Stimulated activated naive CD8-positive, alpha-beta T cell treated with anti-CD3 and anti-CD28 coated beads, Interleukin-15, amount 100 ng/mL, for 72 hours (primary cell): ENCODE measurements around the gene MAD1L1.

Source experiments
- ATAC-seq: fragments of 150-1000 bp; cut with Tn5 transposase; 2 replicates; pipeline ENCODE4 v1.10.0; 2021; ENCODE audit warnings: mild to moderate bottlenecking, moderate library complexity
- DNase-seq, 2 donors: peaks; one replicate each; pipeline ENCODE4 v3.0.0; 2021 to 2022
- H3K27ac Mint-ChIP-seq, 2 donors: one replicate each; pipeline ENCODE4 v1.8.0; 2022; ENCODE audit warnings: mild to moderate bottlenecking in 2 of 2, mixed read lengths in 2 of 2, moderate library complexity in 2 of 2
- H3K27me3 Mint-ChIP-seq: one replicate; pipeline ENCODE4 v1.8.0; 2022; ENCODE audit warnings: mixed read lengths
- H3K4me1 Mint-ChIP-seq: one replicate; pipeline ENCODE4 v1.8.0; 2022; ENCODE audit warnings: mild to moderate bottlenecking, mixed read lengths
- H3K4me3 Mint-ChIP-seq, 2 donors: one replicate each; pipeline ENCODE4 v1.8.0; 2022; ENCODE audit warnings: mild to moderate bottlenecking in 2 of 2, mixed read lengths in 2 of 2, moderate library complexity in 1 of 2
- H3K9me3 Mint-ChIP-seq, 2 donors: one replicate each; pipeline ENCODE4 v1.8.0; 2022; ENCODE audit warnings: mixed read lengths in 2 of 2

The MAD1L1 gene

DNA sequence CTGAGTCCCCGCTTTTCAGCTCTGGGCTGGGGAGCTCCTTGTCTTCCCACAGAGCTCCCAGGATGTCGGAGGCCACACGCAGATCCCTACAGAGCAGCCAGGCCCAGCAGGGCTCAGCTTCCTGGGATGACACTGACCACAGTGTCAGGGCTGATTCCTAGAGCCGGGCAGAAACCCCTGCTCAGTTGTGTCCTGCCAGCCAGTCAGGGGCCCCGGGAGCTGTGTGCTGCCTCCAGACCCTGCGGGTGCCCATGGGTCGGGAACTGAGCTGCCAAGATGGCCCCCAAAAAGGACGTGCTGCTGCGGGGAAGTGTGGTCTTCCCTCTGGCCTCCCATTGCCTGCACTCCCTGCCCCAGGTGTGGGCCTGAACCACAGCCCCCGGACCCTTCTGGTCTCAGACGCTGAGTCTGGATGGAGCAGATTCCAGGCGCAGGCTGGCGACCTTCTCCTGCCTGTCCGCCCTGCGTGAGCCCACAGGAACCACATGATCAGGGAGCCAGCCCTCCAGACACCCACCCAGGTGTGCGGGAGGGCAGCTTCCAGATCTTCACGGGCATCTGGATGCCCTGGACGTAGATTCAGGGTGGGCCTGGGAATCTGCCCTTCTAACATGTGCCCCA, 217.4 kb downstream of the MAD1L1 start:
- no peaks in the 10 kb centered on the region for H3K27me3 Mint-ChIP-seq

DNA sequence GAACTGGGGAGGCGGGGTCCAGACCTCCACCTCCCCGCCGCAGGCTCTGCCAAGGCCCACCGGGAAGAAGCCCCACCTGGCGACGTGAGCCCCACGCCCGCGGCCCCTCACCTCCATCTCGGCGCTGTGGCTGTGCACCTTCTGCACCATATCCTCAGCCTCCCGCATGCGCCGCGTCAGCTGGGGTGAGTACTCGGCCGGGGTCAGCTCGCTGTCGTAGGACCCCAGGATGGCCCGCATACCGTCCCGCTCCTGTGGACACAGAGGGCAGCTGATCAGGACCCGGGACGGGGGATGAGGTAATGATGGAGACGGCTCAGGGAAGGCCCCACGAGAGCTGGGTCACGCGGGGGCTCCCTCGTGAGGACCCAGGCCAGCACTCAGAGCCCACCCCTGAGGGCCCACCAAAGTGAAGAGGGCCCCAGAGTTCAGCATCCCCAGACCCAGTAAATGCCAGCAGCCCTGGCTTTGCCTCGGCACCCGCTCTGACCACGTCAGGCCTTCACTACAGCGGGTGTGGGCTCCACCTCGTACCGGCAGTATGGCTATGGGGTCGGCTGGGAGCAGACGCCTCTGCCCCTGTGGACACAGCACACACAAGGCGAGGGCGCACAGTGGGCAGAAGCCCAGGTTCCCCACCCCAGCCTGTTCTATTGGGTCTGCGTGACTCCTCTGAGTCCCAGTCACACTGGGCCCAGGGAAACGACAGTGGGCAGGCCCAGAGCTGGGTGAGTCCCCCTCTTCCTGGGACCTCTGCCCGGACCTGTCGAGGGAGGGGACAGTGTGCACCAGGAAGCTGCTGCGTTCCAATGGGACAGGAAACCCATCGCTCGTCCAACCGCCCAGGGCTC, 218.1 kb downstream of the MAD1L1 start:
- Mint-ChIP-seq H3K9me3 (no peaks in the 10 kb centered on the region), H3K4me3 (no peak overlapping the region), H3K27me3 (no peaks in the 10 kb centered on the region), H3K27ac (no peak overlapping the region), H3K4me1 (peaks cover 14% of the 10 kb centered on the region)
- ATAC-seq (no peak), DNase-seq (no peak)

More for the DNA sequence above, 217.4 kb downstream of the MAD1L1 start:
- H3K4me1 Mint-ChIP-seq, result peaks cover 22% of the 10 kb centered on the region
- ATAC-seq (no peak), DNase-seq (no peak)
- no peaks in the 10 kb centered on the region for H3K9me3 Mint-ChIP-seq
- H3K4me3 Mint-ChIP-seq, result no peak overlapping the region
- peak overlapping the region in 1 of 2 donors; percentile 66 for H3K27ac Mint-ChIP-seq

DNA sequence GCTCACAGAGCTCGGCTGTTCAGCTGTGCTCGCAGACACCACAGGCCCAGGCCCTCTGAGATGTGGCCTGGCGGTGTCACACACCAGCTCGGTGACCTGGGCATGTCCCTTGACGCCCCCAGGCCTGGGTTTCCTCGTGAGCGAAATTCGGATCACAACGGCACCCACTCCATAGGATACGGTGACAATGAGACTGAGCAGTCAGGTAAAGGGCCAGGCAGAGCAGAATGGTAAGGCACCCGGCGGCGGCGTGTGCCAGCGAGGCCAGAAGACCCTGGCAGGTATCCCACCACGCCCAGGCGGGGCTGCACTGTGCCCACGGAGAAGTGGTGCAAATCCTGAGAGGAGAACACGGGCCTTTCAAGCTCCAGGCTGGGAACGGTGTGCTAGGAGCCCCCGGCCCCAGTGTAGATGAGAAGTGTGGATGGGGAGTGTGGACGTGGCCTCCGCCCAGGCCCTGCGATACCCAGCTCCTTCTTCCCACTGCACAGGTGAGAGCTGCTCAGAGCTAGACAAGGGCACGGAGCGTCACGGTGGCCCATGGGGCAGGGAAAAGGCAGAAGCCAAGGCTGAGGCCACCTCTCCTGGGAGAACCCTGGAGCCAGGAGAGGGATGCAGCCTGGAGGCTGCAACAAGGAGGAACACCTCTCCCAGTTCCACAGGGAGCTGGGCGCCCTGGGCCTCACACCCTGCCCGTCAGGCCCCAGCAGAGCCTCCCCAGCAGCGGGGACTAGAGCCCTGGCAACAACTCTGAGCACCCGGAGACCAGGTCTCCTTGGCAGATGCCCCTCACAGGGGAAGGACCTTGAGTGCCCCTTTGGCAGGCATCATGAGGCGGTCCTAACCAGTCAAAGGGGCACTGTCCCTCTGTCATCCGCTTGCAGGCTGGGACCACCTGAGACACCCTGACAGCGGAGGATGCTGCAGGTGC, 219.1 kb downstream of the MAD1L1 start:
- no peak overlapping the region for H3K27ac Mint-ChIP-seq
- H3K9me3 Mint-ChIP-seq, result no peaks in the 10 kb centered on the region
- ATAC-seq, result peak; percentile 21
- no peaks in the 10 kb centered on the region for H3K27me3 Mint-ChIP-seq
- no peak overlapping the region for H3K4me3 Mint-ChIP-seq
- DNase-seq, result no peak
- H3K4me1 Mint-ChIP-seq, result peaks cover 5% of the 10 kb centered on the region

DNA sequence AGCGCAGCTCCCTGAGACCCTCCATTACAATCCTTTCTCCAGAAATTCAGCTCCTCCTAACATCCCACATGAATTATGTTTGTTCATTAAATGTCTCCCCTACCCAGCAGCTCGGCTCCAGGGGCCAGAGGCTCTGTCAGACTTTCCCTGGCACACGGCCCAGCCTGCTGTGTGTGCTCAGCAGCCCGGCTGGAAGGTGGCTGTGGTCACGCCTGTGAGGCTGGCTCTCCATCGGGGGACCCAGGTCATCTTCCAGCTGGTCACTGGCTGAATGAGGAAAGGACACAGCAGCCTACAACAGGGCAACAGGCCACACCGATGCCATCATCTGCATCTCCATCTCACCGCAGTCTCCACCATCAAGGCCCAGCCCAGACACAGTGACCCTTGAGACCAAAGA, 219.8 kb downstream of the MAD1L1 start:
- Mint-ChIP-seq H3K4me3 (no peak overlapping the region), H3K27me3 (no peaks in the 10 kb centered on the region), H3K27ac (no peak overlapping the region), H3K4me1 (no peaks in the 10 kb centered on the region), H3K9me3 (no peaks in the 10 kb centered on the region)
- DNase-seq (no peak), ATAC-seq (no peak)

DNA sequence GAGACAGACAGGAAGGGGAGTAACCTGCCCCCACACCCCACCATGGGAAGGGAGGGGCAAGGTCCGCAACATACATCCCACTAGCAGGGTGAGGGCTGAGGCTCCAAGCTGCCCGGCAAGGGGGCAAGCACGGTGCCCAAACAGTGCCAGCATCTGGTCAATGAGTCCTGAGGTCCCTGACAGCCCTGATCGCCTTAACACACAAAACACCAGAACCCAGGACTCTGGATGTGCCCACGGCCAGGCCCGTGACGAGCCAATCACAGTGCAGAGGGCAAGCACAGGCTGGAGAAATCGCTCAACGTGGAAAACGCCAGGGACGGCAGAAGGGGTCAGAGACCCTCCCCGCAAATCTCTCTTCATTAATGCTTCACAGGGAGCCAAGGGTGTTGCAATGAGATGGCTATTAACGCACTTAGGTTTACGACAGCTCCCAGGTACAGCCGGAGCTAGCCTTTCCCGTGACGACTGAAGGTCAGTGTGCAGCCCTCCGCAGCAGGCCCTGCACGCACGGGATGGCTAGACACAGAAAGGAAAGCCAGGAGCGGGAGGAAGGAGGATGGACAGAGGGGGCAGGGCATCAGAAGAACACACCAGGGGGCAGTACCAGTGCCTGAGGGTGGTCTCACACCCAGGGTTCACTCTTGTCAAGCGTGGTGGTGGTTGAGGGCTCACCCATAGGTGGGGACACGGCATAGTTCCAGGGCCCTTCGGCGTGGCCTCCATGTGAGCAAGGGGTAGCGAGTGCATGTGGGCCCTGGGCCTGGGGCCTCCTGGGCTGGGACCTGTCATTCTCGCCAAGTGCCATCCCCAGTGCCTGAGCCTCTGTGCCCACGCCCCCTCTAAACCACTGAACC, 220.5 kb downstream of the MAD1L1 start:
- Mint-ChIP-seq H3K27me3 (no peaks in the 10 kb centered on the region), H3K27ac (peak overlapping the region in 1 of 2 donors; percentile 7), H3K4me3 (no peak overlapping the region), H3K9me3 (no peaks in the 10 kb centered on the region), H3K4me1 (no peaks in the 10 kb centered on the region)
- ATAC-seq (no peak), DNase-seq (no peak)

DNA sequence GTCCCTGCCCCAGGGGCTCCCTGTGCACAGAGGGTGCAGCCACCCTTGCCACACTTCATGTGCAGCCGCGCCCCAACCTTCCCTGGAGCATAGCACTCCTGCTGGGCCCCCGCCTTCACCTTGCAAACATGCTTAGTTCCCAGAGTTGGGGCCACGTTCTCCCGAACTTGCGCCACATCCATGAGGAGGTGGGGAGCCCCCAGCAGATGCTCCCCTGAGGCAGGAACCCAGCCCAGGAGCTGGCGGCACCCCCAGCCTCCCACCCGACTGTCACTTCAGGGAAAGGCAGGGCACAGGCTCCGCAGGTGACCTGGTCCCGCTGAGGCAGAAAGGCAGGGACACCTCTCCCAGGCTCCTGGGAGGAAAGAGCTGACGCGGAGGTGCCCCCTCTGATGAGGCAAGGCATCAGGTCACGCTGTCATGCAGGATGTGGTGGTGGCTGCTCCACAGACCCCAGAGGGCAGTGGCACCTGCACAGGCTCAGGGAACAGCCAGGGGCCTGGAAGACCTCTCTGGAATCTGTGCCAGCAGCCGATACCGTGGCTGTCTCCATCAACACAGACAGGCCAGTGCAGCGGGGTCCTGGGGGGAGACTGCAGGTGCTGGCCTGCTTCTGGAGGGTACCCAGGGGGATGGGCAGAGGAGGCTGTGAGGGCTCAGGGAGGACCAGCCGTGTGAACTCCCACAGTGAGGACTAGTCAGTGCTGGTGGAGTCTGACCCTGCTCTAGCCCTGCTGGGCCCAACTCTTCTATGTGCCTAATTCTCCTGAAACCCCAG, 221.3 kb downstream of the MAD1L1 start:
- Mint-ChIP-seq H3K4me1 (no peaks in the 10 kb centered on the region), H3K9me3 (no peaks in the 10 kb centered on the region), H3K27ac (no peak overlapping the region), H3K4me3 (no peak overlapping the region), H3K27me3 (no peaks in the 10 kb centered on the region)
- ATAC-seq, result no peak
- DNase-seq, result no peak

DNA sequence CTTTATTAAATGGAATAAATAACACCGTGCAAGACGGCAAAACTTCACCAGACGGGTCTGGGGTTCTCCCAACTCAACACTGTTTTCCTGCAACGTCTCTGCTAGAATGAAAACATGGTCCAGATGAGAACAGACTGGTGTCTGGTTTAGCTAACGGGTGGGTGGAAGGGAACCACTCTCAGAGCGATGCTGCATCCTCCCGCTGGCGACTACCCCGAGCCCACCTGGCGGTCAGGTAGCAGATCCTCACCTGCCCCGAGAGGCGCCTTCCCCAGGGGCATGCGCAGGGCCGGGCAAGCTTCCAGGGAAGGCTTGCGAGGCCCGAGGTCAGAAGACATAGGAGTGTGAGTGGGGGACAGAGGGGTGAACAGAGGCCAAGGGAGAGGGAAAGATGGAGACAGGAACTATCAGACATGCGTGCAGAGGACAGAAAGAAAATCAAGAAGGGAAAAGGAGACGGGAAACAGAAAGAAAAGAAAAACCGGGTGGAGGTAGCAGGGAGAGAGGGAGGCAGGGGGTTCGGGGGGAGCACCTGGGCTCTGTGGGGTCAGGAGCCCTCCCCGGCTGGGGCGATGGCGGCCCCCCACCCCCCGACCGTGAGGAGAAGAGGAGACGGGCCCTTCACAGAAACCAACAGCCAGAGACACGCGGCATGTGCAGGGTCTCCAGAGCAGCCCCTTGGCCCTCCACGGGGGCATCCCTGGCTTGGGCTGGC, 222.0 kb downstream of the MAD1L1 start:
- Mint-ChIP-seq H3K27me3 (no peaks in the 10 kb centered on the region), H3K4me3 (no peak overlapping the region), H3K9me3 (no peaks in the 10 kb centered on the region), H3K27ac (no peak overlapping the region), H3K4me1 (no peaks in the 10 kb centered on the region)
- ATAC-seq (no peak), DNase-seq (no peak)

DNA sequence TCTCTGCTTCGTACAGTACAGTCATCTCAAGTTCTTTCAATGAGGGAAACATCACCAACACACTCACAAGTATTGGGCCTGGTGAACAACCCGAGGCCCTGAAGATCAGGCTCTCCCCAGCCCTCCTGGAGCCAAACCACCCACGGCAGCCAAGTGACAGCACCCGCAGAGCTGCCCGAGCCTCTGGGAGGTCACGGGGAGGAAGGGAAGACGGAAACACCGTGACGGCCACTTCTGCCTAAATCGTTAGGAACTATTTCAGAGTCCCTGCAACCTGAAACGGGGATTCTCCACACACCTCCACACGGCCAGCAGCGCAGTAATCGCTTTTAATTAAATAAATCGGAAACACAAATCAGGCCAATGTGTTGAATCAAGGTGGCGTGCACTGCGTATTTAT, 222.6 kb downstream of the MAD1L1 start:
- DNase-seq (no peak), ATAC-seq (no peak)
- Mint-ChIP-seq H3K27me3 (no peaks in the 10 kb centered on the region), H3K4me3 (no peak overlapping the region), H3K4me1 (no peaks in the 10 kb centered on the region), H3K9me3 (no peaks in the 10 kb centered on the region), H3K27ac (peak overlapping the region in 1 of 2 donors; percentile 27)

DNA sequence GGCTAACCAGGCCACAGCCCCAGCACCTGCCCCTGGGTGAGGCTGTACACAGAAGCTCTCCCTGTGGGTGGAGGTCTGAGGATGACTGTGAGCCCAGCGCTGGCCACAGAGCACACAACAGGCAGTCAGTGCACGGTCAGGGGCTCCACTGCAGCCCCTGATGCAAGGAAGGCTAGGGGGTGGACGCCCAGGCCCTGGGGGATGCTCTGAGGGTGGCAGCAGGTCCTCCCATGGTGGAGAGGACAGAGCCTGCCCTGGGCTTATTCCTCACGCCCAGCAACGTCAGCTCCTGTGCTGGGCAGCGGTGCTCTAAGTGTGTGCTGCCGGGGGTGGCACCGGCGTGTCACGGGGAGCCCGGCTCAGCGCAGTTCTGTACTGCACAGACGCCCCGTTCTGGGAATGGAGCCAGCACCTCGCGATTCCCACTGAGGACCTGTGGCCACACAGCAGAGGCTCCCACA, 223.2 kb downstream of the MAD1L1 start:
- DNase-seq, result no peak
- ATAC-seq, result no peak

DNA sequence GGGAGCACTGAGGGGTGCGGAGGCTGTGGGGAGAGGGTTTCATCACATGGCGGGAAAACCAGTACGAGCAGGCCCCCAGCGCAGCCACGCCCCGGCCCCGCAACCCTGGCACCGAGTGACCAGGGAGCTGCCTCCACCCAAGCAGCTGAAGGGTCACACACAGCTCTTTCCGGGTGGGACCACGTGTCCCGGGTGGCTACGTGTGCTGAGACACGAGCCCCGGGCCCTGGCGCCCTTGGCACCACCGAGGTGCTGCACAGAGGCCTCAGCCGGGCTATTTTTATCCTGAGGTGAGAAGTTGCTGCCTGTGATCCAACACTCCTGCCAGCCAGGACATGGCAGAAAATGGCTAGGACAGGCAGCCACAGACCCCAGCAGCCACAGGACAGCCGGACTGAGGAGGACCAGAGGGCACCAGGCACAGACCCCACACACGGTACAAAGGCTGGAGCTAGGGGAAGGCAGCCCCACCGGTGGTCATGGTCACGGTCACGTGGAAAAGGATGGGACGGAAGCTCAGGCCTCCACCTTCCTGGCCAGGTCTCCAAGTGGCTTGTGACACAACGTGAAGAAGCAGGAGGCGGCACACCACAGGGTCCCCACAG, 223.7 kb downstream of the MAD1L1 start:
- Mint-ChIP-seq H3K27me3 (no peaks in the 10 kb centered on the region), H3K4me3 (no peak overlapping the region), H3K4me1 (no peaks in the 10 kb centered on the region), H3K27ac (no peak overlapping the region), H3K9me3 (no peaks in the 10 kb centered on the region)
- DNase-seq, result no peak
- ATAC-seq, result no peak

More for the DNA sequence above, 223.2 kb downstream of the MAD1L1 start:
- H3K27me3 Mint-ChIP-seq, result no peaks in the 10 kb centered on the region
- no peaks in the 10 kb centered on the region for H3K9me3 Mint-ChIP-seq
- no peak overlapping the region for H3K27ac Mint-ChIP-seq
- H3K4me3 Mint-ChIP-seq, result no peak overlapping the region
- no peaks in the 10 kb centered on the region for H3K4me1 Mint-ChIP-seq

DNA sequence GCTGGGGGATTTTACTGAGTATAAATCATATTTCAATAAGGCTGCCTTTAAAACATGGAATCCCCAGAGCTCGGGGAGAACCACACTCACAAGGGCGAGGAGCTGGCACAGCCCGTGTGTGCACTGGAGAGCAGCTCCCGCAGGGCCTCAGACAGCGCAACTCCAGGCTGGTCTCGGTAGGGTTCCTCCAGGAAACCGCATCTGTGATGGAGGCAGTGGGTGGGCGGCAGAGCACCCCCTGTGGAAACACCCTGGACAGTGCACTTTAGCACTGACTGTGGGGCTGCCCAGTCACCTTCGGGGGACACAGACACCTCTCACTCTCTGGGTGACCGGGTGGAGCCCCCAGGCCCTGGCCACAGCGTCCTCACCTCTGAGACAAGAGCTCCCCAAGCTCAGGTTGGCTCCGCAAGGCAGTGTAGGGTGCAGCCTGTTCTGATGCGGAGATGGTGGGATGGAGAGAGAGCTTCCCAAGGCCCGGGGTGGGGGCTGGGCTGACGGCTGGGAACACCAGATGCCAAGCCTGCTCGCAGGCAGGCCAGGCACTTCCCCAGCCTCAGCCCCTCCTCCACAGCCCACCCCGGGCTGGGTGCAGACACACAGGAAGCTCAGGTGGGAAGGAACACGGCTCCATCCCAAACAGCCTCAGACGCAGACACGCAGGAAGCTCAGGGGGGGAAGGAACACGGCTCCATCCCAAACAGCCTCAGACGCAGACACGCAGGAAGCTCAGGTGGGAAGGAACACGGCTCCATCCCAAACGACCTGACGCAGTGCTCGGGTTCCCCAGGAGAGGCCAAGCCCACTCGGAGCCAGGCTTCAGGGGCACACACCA, 224.4 kb downstream of the MAD1L1 start:
- Mint-ChIP-seq H3K9me3 (no peaks in the 10 kb centered on the region), H3K27me3 (no peaks in the 10 kb centered on the region), H3K27ac (no peak overlapping the region), H3K4me1 (no peaks in the 10 kb centered on the region), H3K4me3 (no peak overlapping the region)
- ATAC-seq, result no peak
- DNase-seq, result no peak

DNA sequence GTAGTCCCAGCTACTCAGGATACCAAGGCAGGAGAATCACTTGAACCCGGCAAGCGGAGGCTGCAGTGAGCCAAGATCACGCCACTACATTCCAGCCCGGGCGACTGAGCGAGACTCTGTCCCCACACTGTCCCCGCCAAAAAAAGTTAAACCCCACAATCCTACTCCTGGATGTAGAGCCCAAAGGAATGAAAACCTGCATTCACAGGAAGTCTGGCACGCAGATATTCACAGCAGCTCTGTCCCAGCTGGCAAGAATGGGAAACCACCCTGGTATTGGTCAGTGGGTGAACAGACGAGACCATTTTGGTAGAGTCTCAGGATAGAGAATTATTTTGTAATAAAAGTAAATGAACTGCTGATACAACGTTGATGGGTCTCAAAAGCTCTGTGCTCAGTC, 225.2 kb downstream of the MAD1L1 start:
- no peak for DNase-seq
- no peaks in the 10 kb centered on the region for H3K4me1 Mint-ChIP-seq

DNA sequence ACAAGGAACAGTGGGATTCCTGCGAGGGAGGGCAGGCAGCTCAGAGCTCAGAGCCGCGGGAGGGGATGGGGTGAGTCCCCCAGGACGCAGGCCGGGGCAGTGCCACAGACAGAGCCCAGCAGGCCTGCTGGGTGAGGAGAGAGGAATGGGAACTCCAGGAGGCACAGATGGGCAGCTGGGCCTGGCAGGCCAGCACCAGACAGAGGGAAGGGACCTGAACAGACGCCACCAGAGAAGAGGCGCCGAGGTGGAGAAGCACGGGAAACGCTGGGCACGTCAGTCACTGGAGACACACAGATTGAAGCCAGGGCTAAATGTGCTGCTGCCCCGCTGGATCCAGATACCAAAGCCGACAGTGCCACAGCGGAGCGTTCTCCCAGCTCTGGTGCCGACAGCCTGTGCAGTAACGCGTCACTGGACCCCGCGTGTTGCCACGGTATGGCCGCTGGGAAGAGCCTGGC, 225.8 kb downstream of the MAD1L1 start:
- no peaks in the 10 kb centered on the region for H3K27me3 Mint-ChIP-seq
- no peaks in the 10 kb centered on the region for H3K4me1 Mint-ChIP-seq
- no peak overlapping the region for H3K27ac Mint-ChIP-seq
- H3K9me3 Mint-ChIP-seq, result no peaks in the 10 kb centered on the region
- DNase-seq (no peak), ATAC-seq (no peak)
- H3K4me3 Mint-ChIP-seq, result no peak overlapping the region

More for the DNA sequence above, 225.2 kb downstream of the MAD1L1 start:
- Mint-ChIP-seq H3K27me3 (no peaks in the 10 kb centered on the region), H3K4me3 (no peak overlapping the region), H3K9me3 (no peaks in the 10 kb centered on the region), H3K27ac (no peak overlapping the region)
- no peak for ATAC-seq
